ENCODE results near the gene RAD17. TPM values are rescaled to one million over a fixed set of nuclear protein-coding genes. Genes with fewer than 3 reads are reported as not detected.
"Not testable (repeated sequence)": the region's sequence is repeated elsewhere in the genome, so short reads cannot be mapped to it uniquely, and the experiment has no call there.

RAD17 gene
- total RNA-seq, 1 experiment from 2014 or later, result 19.3 TPM

GRCh38 chr5:69367697-69368279, 1.8 kb upstream of the RAD17 start:
- Histone ChIP-seq H3K27me3 (replicated peaks; ENCODE audit: insufficient read depth, low read depth, low read length, poor library complexity) (no peaks in the 10 kb centered on the region), H3K27ac (ENCODE audit: low read depth, low read length, poor library complexity, severe bottlenecking) (peak overlapping the region; percentile 99), H3K4me1 (ENCODE audit: insufficient read depth, low read length, poor library complexity, severe bottlenecking) (peaks cover 11% of the 10 kb centered on the region), H3K9me3 (ENCODE audit: low read depth, low read length, poor library complexity, severe bottlenecking) (no peaks in the 10 kb centered on the region), H3K4me3 (ENCODE audit: low read depth, low read length, poor library complexity, severe bottlenecking) (peak overlapping the region; percentile 65), H3K36me3 (ENCODE audit: insufficient read depth, low read length, poor library complexity, severe bottlenecking) (peaks cover 38% of the 10 kb centered on the region)
- intact Hi-C loops (cut with micrococcal nuclease; ENCODE audit: unreplicated experiment), result loop anchor here (10.0 kb wide), 1 partner anchor 273 kb away; the partner anchor contains the start of gene SLC30A5
- ChIA-PET CTCF (no interaction called here), POLR2A (ENCODE audit: low non-redundant PET) (no interaction called here)
- DNase-seq (ENCODE audit: low spot score), result no peak
- TF ChIP-seq EZH2 (IDR thresholded peaks at IDR 0.05; ENCODE audit: borderline replicate concordance, low read depth, low read length, poor library complexity, severe bottlenecking) (no peak), CTCF (conservative IDR thresholded peaks at IDR 0.05; ENCODE audit: low read depth, low read length) (no peak)
- BruUV-seq (replicated peaks), result no TSS peak

GRCh38 chr5:69368458-69369339, 919 bp upstream of the RAD17 start:
- TF ChIP-seq CTCF (conservative IDR thresholded peaks at IDR 0.05; ENCODE audit: low read depth, low read length) (no peak), EZH2 (IDR thresholded peaks at IDR 0.05; ENCODE audit: borderline replicate concordance, low read depth, low read length, poor library complexity, severe bottlenecking) (no peak)
- Histone ChIP-seq H3K9me3 (ENCODE audit: low read depth, low read length, poor library complexity, severe bottlenecking) (no peaks in the 10 kb centered on the region), H3K27ac (ENCODE audit: low read depth, low read length, poor library complexity, severe bottlenecking) (peak overlapping the region; percentile 99), H3K4me3 (ENCODE audit: low read depth, low read length, poor library complexity, severe bottlenecking) (peak overlapping the region; percentile 65), H3K36me3 (ENCODE audit: insufficient read depth, low read length, poor library complexity, severe bottlenecking) (peaks cover 33% of the 10 kb centered on the region), H3K27me3 (replicated peaks; ENCODE audit: insufficient read depth, low read depth, low read length, poor library complexity) (no peaks in the 10 kb centered on the region), H3K4me1 (ENCODE audit: insufficient read depth, low read length, poor library complexity, severe bottlenecking) (peaks cover 11% of the 10 kb centered on the region)
- CTCF ChIA-PET, result no interaction called here
- TSS peak; percentile 67 for BruUV-seq (replicated peaks)
- DNase-seq (ENCODE audit: low spot score), result peak; percentile 48
- POLR2A ChIA-PET (ENCODE audit: low non-redundant PET), result no interaction called here
- intact Hi-C loops (cut with micrococcal nuclease; ENCODE audit: unreplicated experiment), result loop anchor here (10.0 kb wide), 1 partner anchor 274 kb away; the partner anchor contains the start of gene SLC30A5

- DNase-seq (ENCODE audit: low spot score); POLR2A ChIA-PET (ENCODE audit: low non-redundant PET); intact Hi-C loops (cut with micrococcal nuclease; ENCODE audit: unreplicated experiment); H3K9me3 ChIP-seq (ENCODE audit: low read depth, low read length, poor library complexity, severe bottlenecking); H3K27me3 ChIP-seq (replicated peaks; ENCODE audit: insufficient read depth, low read depth, low read length, poor library complexity); H3K27ac ChIP-seq (ENCODE audit: low read depth, low read length, poor library complexity, severe bottlenecking); CTCF ChIA-PET: not testable (repeated sequence)
- peaks cover 11% of the 10 kb centered on the region for H3K4me1 ChIP-seq (ENCODE audit: insufficient read depth, low read length, poor library complexity, severe bottlenecking)
- peaks cover 23% of the 10 kb centered on the region for H3K36me3 ChIP-seq (ENCODE audit: insufficient read depth, low read length, poor library complexity, severe bottlenecking)
- H3K4me3 ChIP-seq (ENCODE audit: low read depth, low read length, poor library complexity, severe bottlenecking), result peak overlapping the region; percentile 65
- BruUV-seq (replicated peaks), result TSS peak; percentile 57
These were observed 717 bp downstream of the RAD17 start for GRCh38 chr5:69370335-69370734.

All from A673 (cell line).